ENCODE results near the gene TMEM203. TPM values are rescaled to one million over a fixed set of nuclear protein-coding genes. Genes with fewer than 3 reads are reported as not detected.

Gene TMEM203
- total and polyA plus RNA-seq, 2 experiments from 2014 or later: 32.7 to 53.4 TPM

GRCh38 chr9:137247916-137248175, 42.4 kb upstream of the TMEM203 start:
- H4K20me1 ChIP-seq (replicated peaks; ENCODE audit: insufficient read depth): peaks cover 4% of the 10 kb centered on the region; the same call in 1 of the 2 replicates
- peaks cover 15% of the 10 kb centered on the region; the same call in 1 of the 2 replicates for H3K4me1 ChIP-seq (ENCODE audit: insufficient read depth)
- 0 out of 2 replicates have a peak, but pooled peaks cover 17% of the 10 kb centered on the region for H3F3A ChIP-seq (replicated peaks; ENCODE audit: low read depth)
- ATAC-seq (no peak), DNase-seq (ENCODE audit: low spot score) (no peak)
- no peak overlapping the region for H3K27ac ChIP-seq (ENCODE audit: low read depth)
- no peak overlapping the region for H3K4me2 ChIP-seq
- Mint-ChIP-seq H3K4me1 (peaks cover 24% of the 10 kb centered on the region), H3K4me3 (no peak overlapping the region), H3K27ac (no peak overlapping the region), H3K9me3 (no peaks in the 10 kb centered on the region), H3K27me3 (ENCODE audit: insufficient read depth, low read depth, poor library complexity) (peaks cover 21% of the 10 kb centered on the region), H3K36me3 (ENCODE audit: low read depth) (peaks cover 14% of the 10 kb centered on the region)
- H2AFZ ChIP-seq: no peak overlapping the region
- no peaks in the 10 kb centered on the region for H3K9me2 ChIP-seq (ENCODE audit: insufficient read depth)
- no peaks in the 10 kb centered on the region for H3K27me3 ChIP-seq (ENCODE audit: insufficient read depth)
- H3K36me3 ChIP-seq (ENCODE audit: insufficient read depth): no peaks in the 10 kb centered on the region
- peaks cover under 1% of the 10 kb centered on the region; the same call in 1 of the 2 replicates for H3K79me2 ChIP-seq (replicated peaks; ENCODE audit: insufficient read depth)
- no peak overlapping the region for H3K4me3 ChIP-seq
- TF ChIP-seq, protein P1, sequence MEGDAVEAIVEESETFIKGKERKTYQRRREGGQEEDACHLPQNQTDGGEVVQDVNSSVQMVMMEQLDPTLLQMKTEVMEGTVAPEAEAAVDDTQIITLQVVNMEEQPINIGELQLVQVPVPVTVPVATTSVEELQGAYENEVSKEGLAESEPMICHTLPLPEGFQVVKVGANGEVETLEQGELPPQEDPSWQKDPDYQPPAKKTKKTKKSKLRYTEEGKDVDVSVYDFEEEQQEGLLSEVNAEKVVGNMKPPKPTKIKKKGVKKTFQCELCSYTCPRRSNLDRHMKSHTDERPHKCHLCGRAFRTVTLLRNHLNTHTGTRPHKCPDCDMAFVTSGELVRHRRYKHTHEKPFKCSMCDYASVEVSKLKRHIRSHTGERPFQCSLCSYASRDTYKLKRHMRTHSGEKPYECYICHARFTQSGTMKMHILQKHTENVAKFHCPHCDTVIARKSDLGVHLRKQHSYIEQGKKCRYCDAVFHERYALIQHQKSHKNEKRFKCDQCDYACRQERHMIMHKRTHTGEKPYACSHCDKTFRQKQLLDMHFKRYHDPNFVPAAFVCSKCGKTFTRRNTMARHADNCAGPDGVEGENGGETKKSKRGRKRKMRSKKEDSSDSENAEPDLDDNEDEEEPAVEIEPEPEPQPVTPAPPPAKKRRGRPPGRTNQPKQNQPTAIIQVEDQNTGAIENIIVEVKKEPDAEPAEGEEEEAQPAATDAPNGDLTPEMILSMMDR (conservative IDR thresholded peaks at IDR 0.05; ENCODE audit: low read depth in 2 of 2): no peak
- TF ChIP-seq ETS1 (IDR thresholded peaks at IDR 0.05) (no peak), POLR2AphosphoS5 (IDR thresholded peaks at IDR 0.05; ENCODE audit: low read depth) (no peak), ZNF331 (CRISPR knock-in tag; IDR thresholded peaks at IDR 0.05; ENCODE audit: low read depth) (no peak), JUNB (IDR thresholded peaks at IDR 0.05; ENCODE audit: unreplicated experiment) (no peak), ZNF114 (CRISPR knock-in tag; IDR thresholded peaks at IDR 0.05) (no peak), STAT1 (IDR thresholded peaks at IDR 0.05; ENCODE audit: unreplicated experiment) (no peak), EZH2phosphoT487 (IDR thresholded peaks at IDR 0.05; ENCODE audit: unreplicated experiment) (no peak), NANOG (IDR thresholded peaks at IDR 0.05; ENCODE audit: borderline replicate concordance) (no peak), ZNF462 (CRISPR knock-in tag; IDR thresholded peaks at IDR 0.05) (no peak), CREB1 (CRISPR knock-in tag; IDR thresholded peaks at IDR 0.05; ENCODE audit: low read depth) (no peak)
